Esophagus squamous epithelium (tissue), 5 donors: ENCODE data around the gene IL18RAP. TPM values are rescaled to one million over a fixed set of nuclear protein-coding genes. Genes with fewer than 3 reads are reported as not detected.

Source experiments
- DNase-seq: peaks from one replicate; lab custom pipeline; 2025; lab: John Stamatoyannopoulos, UW
- H3K27ac ChIP-seq, 4 donors: fragments of 200-600 bp; sonication (generic); one replicate each; pipeline ENCODE4 v1.5.1; 2016 to 2019; ENCODE audit warnings: mild to moderate bottlenecking in 1 of 4
- H3K27me3 ChIP-seq, 4 donors: fragments of 200-600 bp; sonication (generic); 1 replicate in 3 of 4; 2 replicates in 1 of 4; pipeline versions ENCODE4 v1.5.1 to v1.6.0; 2017 to 2021; ENCODE audit warnings: antibody characterized with exemption in 1 of 4
- H3K36me3 ChIP-seq, 3 donors: fragments of 200-600 bp; sonication (generic); one replicate each; pipeline ENCODE4 v1.5.1; 2016 to 2019
- H3K4me1 ChIP-seq, 3 donors: fragments of 200-600 bp; sonication (generic); one replicate each; pipeline ENCODE4 v1.5.1; 2017 to 2019
- H3K4me3 ChIP-seq, 4 donors: fragments of 200-600 bp; sonication (generic); 1 replicate in 3 of 4; 2 replicates in 1 of 4; pipeline ENCODE4 v1.5.1; 2016 to 2019; ENCODE audit warnings: mild to moderate bottlenecking in 2 of 4, moderate library complexity in 1 of 4
- H3K9me3 ChIP-seq, 3 donors: fragments of 200-600 bp; sonication (generic); one replicate each; pipeline ENCODE4 v1.5.1; 2016 to 2019
- CTCF ChIP-seq, 6 experiments: fragments of 450-650 bp in 4 of 6; fragments of 200-600 bp in 2 of 6; sonication (generic) in 2 of 6; IDR thresholded peaks; one replicate each; pipeline ENCODE4 v1.5.1; 2016 to 2019; ENCODE audit warnings: antibody characterized with exemption in 6 of 6, mild to moderate bottlenecking in 4 of 6, moderate library complexity in 4 of 6
- POLR2A ChIP-seq, 4 donors: fragments of 450-650 bp; IDR thresholded peaks; one replicate each; pipeline ENCODE4 v1.6.1; 2017; ENCODE audit warnings: antibody characterized with exemption in 4 of 4, mild to moderate bottlenecking in 4 of 4, moderate library complexity in 3 of 4
- WGBS, 2 donors: methylation state at CpG; one replicate each; pipeline ENCODE4 v1.1.5; 2018; 5-methylcytosine and 5-hydroxymethylcytosine counted together
- intact Hi-C: fragments of 100-400 bp; cut with DNase I; formaldehyde crosslinking; loops from one replicate; pipeline ENCODE4 v1.15.0; 2022
- total RNA-seq, 4 donors: library from RNA; depleted of rRNA; stranded (reverse); fragments of >200 nt; gene quantifications; one replicate each; pipeline ENCODE4 v1.1.0, GENCODE V29; 2016
- donor health status: DM: yes; HTN: yes; CAD: no.

The IL18RAP gene
- total RNA-seq, 4 donors from 2014 or later, result 0.61 to 4.3 (median 3.4) TPM; not detected in 1

DNA sequence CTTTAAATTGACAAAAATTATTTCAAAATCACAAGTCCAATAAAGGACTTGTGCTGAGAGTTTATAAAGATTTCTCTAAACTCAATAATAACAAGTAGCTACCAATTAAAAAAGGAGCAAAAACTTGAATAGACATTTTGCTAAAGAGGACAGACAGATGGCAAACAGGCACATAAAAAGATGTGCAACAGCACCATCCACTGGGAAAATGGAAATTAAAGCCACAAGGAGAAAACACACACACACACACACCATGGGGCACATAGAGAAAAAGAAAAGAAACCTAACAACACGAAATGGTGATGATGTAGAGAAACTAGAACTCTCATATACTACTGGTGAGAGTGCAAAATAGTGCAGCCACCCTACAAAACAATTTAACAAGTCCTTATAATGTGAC lies 37.5 kb downstream of the IL18RAP start:
- Histone ChIP-seq H3K27me3 (no peaks in the 10 kb centered on the region), H3K4me3 (no peak overlapping the region), H3K27ac (no peak overlapping the region), H3K4me1 (no peaks in the 10 kb centered on the region), H3K36me3 (no peaks in the 10 kb centered on the region), H3K9me3 (peaks cover 0 to 4% (median 0%) of the 10 kb centered on the region in 3 donors)
- WGBS, 2 donors, result 40 to 64% methylated on average over 1 of the region's 1 CpG
- DNase-seq, result no peak
- intact Hi-C loops, result no loop called here
- no peak for TF ChIP-seq POLR2A (IDR thresholded peaks at IDR 0.05)
- TF ChIP-seq CTCF (IDR thresholded peaks at IDR 0.05), result no peak

DNA sequence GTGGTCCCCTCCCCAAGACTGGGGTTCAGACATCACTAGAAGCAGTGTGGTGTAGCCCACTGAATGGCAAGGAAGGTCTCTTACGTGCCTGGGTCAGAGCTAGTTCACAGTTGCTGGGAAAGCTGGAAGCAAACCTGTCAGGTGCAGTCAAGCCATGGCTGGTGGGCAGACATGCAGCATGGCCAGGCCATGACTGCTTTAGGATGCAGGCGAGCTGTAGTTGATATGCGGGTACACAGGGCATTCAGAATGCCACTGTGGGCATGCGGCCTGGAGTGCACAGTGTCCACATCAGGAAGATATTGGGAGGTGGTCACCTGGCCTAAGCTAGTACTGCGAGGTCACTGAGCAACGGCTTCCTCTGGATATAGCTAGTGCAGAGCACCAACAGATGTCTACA lies 38.2 kb downstream of the IL18RAP start:
- no peak overlapping the region for H3K4me3 ChIP-seq
- intact Hi-C loops, result no loop called here

GRCh38 chr2:102463160-102463559 lies 40.2 kb downstream of the IL18RAP start:
- 88 to 92% methylated on average over 5 of the region's 5 CpGs for WGBS, 2 donors
- H3K36me3 ChIP-seq, result no peaks in the 10 kb centered on the region
- TF ChIP-seq CTCF (IDR thresholded peaks at IDR 0.05), result no peak
- TF ChIP-seq POLR2A (IDR thresholded peaks at IDR 0.05), result no peak
- DNase-seq, result no peak
- H3K9me3 ChIP-seq, result no peaks in the 10 kb centered on the region
- H3K4me1 ChIP-seq, result no peaks in the 10 kb centered on the region
- intact Hi-C loops, result no loop called here
- H3K27ac ChIP-seq, result no peak overlapping the region
- no peak overlapping the region for H3K4me3 ChIP-seq
- H3K27me3 ChIP-seq, result no peaks in the 10 kb centered on the region

More for the DNA sequence above, 38.2 kb downstream of the IL18RAP start:
- Histone ChIP-seq H3K4me1 (no peaks in the 10 kb centered on the region), H3K27me3 (no peaks in the 10 kb centered on the region), H3K27ac (no peak overlapping the region), H3K36me3 (no peaks in the 10 kb centered on the region), H3K9me3 (no peaks in the 10 kb centered on the region)
- TF ChIP-seq CTCF (IDR thresholded peaks at IDR 0.05), result no peak
- no peak for TF ChIP-seq POLR2A (IDR thresholded peaks at IDR 0.05)
- 82 to 84% methylated on average over 6 of the region's 6 CpGs for WGBS, 2 donors
- no peak for DNase-seq

DNA sequence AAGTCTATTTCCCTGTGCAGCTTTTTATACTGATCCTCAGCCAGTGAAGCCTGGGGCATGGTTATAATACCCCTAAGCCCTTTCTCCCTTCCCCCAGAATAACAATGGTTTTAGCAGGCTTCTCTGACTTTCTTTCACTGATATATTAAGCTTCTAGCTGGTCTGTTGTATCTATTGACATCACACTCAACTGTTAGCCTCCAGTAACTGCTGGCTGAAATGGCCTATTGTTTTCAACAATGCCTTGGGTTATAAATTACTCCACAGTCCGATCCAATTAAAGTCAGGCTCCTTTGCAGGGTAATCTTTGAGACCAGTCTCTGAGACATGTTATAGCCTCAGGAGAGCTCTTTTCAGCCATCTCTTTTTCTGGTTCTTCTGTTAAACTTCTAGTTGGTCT lies 47.2 kb downstream of the IL18RAP start:
- intact Hi-C loops, result loop anchor here (10.0 kb wide), 1 partner anchor 145 kb away; the partner anchor contains the start of gene SLC9A2
- no peak overlapping the region for H3K27ac ChIP-seq
- peaks cover 0 to 5% (median 0%) of the 10 kb centered on the region in 3 donors for H3K4me1 ChIP-seq
- peaks cover 0 to 12% (median 0%) of the 10 kb centered on the region in 3 donors for H3K9me3 ChIP-seq
- no peak overlapping the region for H3K4me3 ChIP-seq
- H3K27me3 ChIP-seq, result peaks cover 0 to 28% (median 0%) of the 10 kb centered on the region in 4 donors
- no peaks in the 10 kb centered on the region for H3K36me3 ChIP-seq
- no peak for DNase-seq
- no peak for TF ChIP-seq CTCF (IDR thresholded peaks at IDR 0.05)
- 27 to 91% methylated on average over 1 of the region's 1 CpG for WGBS, 2 donors

DNA sequence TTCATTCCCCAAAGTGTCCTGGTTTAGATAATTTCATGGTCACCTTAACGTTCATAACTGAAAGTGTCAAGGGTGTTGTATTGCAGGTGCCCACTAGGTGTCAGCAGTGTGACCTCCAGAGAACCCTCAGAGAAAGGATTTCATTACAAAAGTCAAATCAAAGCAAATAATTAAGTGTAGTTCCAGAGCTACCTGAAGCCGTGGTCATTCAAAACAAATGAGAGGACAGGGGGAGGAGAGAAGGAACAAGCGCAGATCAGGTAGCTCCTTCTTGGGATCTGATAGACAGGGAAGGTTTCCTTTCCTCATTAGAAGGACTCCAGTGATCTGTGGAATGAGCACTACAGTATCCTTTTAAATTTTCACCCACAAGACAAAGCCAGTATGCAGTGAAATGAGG lies 50.1 kb downstream of the IL18RAP start, which contains the start of gene SLC9A4:
TSS of gene SLC9A4 (plus strand) at position 207 of the 400 bp plus-strand sequence. CDS start 534 bp downstream, outside the sequence.
- H3K4me3 ChIP-seq, result no peak within 1 kb of the TSS
- no peak within 1 kb of the TSS for H3K27ac ChIP-seq
- 5 to 10% methylated on average over 3 of the region's 3 CpGs for WGBS, 2 donors
- H3K4me1 ChIP-seq, result peaks cover 0 to 5% (median 0%) of the 10 kb centered on the region in 3 donors
- TF ChIP-seq POLR2A (IDR thresholded peaks at IDR 0.05) (no peak), CTCF (IDR thresholded peaks at IDR 0.05) (peak in 5 of 6 experiments; percentile 76 to 90 (median 84))
- H3K27me3 ChIP-seq, result peaks cover 0 to 28% (median 0%) of the 10 kb centered on the region in 4 donors
- no peak for DNase-seq
- intact Hi-C loops, result loop anchor here (10.0 kb wide), 1 partner anchor 142 kb away; the partner anchor contains the start of gene SLC9A2
- H3K36me3 ChIP-seq, result no peaks in the 10 kb centered on the region
- peaks cover 0 to 12% (median 0%) of the 10 kb centered on the region in 3 donors for H3K9me3 ChIP-seq
